KBM-7 (cell line): Measurements from ENCODE around the gene SGCD.
"Not testable (repeated sequence)": the region's sequence is repeated elsewhere in the genome, so short reads cannot be mapped to it uniquely, and the experiment has no call there.

ENCODE experiments used
- DNase-seq: peaks from one replicate; pipeline ENCODE4 v3.0.0-alpha.2; 2015
- in situ Hi-C: fragments of 300-500 bp; cut with MboI; formaldehyde crosslinking; loops from 2 replicates; pipeline ENCODE4 v1.14.3; 2020; ENCODE audit warnings: low sequenced_read_pairs, low pct_unique_long_range_greater_than_20kb, mixed read lengths

Gene SGCD

GRCh38 chr5:156590978-156591377 lies 264.0 kb downstream of the SGCD start:
- no peak for DNase-seq
- in situ Hi-C loops = no loop called here

- no peak for DNase-seq
- in situ Hi-C loops = no loop called here
Measured at GRCh38 chr5:156591631-156592030, 264.7 kb downstream of the SGCD start.

GRCh38 chr5:156593546-156593945 lies 266.6 kb downstream of the SGCD start:
- in situ Hi-C loops = no loop called here
- no peak for DNase-seq

- DNase-seq = no peak
- in situ Hi-C loops = no loop called here
Measured at GRCh38 chr5:156594406-156594805, 267.4 kb downstream of the SGCD start.

GRCh38 chr5:156595132-156595787 lies 268.3 kb downstream of the SGCD start:
- in situ Hi-C loops = no loop called here
- DNase-seq = no peak

GRCh38 chr5:156597276-156597675 lies 270.3 kb downstream of the SGCD start:
- no peak for DNase-seq
- in situ Hi-C loops = no loop called here

- DNase-seq = no peak
- in situ Hi-C loops = no loop called here
Measured at GRCh38 chr5:156598964-156599363, 272.0 kb downstream of the SGCD start.

GRCh38 chr5:156610582-156610981 lies 283.6 kb downstream of the SGCD start:
- DNase-seq, in situ Hi-C loops: not testable (repeated sequence)

- in situ Hi-C loops = no loop called here
- DNase-seq = no peak
Measured at GRCh38 chr5:156615901-156616300, 288.9 kb downstream of the SGCD start.

- DNase-seq = no peak
- in situ Hi-C loops = no loop called here
Measured at GRCh38 chr5:156617426-156617825, 290.5 kb downstream of the SGCD start.

- DNase-seq = no peak
- in situ Hi-C loops = no loop called here
Measured at GRCh38 chr5:156618601-156619000, 291.6 kb downstream of the SGCD start.

GRCh38 chr5:156621719-156622118 lies 294.8 kb downstream of the SGCD start:
- in situ Hi-C loops = no loop called here
- DNase-seq = no peak

GRCh38 chr5:156623381-156624040 lies 296.5 kb downstream of the SGCD start:
- no peak for DNase-seq
- in situ Hi-C loops = no loop called here

- in situ Hi-C loops = no loop called here
- no peak for DNase-seq
Measured at GRCh38 chr5:156624686-156625085, 297.7 kb downstream of the SGCD start.

GRCh38 chr5:156628421-156628820 lies 301.5 kb downstream of the SGCD start:
- no peak for DNase-seq
- in situ Hi-C loops = no loop called here

- in situ Hi-C loops = no loop called here
- no peak for DNase-seq
Measured at GRCh38 chr5:156631005-156631404, 304.0 kb downstream of the SGCD start.

GRCh38 chr5:156634301-156634700 lies 307.3 kb downstream of the SGCD start:
- in situ Hi-C loops = no loop called here
- DNase-seq = no peak

GRCh38 chr5:156640691-156641241 lies 313.8 kb downstream of the SGCD start:
- DNase-seq = no peak
- in situ Hi-C loops = no loop called here

GRCh38 chr5:156641686-156642085 lies 314.7 kb downstream of the SGCD start:
- in situ Hi-C loops = no loop called here
- no peak for DNase-seq

- in situ Hi-C loops = no loop called here
- DNase-seq = no peak
Measured at GRCh38 chr5:156647034-156647451, 320.1 kb downstream of the SGCD start.

GRCh38 chr5:156654444-156654843 lies 327.5 kb downstream of the SGCD start:
- in situ Hi-C loops = no loop called here
- no peak for DNase-seq
